ENCODE measurements around the gene TP53RK.

TP53RK gene

GRCh38 chr20:46706242-46706641 lies 17.0 kb upstream of the TP53RK start:
- DNase-seq (ENCODE audit: low spot score), result no peak

DNA sequence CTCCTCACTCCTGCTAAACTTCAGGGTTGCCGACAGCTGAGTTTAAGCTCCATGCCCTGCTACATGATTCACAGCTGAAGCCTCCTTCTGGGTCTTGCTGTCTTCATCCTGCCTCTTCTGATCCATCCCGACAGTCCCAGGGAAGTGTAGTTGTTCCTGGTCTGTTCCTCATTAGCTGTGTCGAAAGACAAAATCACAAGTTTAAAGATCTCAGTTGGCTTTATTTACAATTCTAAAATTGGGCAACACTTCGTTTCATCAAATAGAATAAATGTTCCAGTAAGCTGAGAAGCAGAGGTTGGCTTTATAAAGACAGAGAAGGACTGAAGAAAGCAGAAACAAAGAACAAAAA lies 16.1 kb upstream of the TP53RK start:
- DNase-seq (ENCODE audit: low spot score), result no peak

DNA sequence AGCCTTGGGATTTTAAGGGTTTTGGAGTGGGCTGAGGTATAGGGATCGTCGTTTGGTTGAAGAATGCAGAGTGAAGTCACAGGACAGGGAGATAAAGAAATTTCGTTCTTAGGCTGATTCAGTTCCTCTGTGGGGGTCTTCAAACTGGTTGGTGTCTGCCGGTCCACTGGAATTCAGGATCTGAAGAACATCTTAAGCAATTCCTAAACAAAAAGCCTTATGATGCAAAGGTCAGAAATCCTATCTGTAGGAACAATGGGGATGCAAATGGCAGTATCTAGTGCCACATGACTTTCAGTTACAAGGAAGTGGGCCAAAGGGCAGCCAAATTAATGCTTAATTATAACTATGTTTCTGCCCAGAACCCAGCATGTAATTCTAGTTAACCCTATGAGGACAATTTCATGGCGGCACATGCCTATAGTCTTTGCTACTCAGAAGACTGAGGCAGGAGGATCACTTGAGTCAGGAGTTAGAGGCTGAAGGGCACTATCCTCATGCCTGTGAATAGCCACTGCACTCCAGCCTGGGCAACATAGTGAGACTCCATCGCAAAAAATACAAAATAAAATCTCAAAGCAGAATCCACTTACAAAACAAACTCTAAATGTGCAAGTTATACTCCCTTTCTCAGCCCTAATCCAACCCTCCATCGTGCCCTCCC lies 15.6 kb upstream of the TP53RK start:
- no peak for DNase-seq (ENCODE audit: low spot score)

DNA sequence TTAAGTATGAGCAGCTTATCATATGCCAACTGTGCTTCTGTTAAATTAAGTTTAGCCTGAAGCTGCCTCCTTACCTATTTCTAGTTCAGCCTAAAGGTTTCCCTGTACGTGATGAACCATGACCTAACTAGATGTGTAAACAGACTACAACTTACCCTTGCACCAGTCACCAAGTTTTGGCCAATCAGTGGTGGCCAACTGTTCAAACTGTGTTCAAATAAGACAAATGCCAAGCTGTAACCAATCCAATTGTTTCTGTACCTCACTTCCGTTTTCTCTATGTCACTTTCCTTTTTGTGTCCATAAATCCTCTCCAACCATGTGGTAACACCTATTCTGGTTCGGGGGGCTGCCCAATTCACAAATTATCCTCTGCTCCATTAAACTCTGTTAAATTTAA lies 14.2 kb upstream of the TP53RK start:
- DNase-seq (ENCODE audit: low spot score), result no peak

- DNase-seq (ENCODE audit: low spot score), result no peak
Observed at GRCh38 chr20:46702447-46703203, 13.4 kb upstream of the TP53RK start.

DNA sequence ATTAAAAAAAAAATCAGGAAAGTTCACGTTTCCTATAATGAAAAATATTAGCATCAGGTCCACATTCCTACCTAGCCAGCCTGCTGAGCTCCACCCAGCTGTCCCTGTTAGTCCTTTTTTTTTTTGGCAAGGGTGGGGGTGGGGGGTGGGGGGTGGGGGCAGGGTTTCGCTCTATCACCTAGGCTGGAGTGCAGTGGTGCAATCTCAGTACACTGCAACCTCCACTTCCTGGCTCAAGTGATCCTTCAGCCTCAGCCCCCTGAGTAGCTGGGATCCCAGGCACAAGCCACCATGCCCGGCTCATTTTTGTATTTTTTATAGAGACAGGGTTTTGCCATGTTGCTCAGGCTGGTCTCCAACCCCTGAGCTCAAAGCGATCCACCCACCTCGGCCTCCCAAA lies 12.7 kb upstream of the TP53RK start:
- DNase-seq (ENCODE audit: low spot score), result no peak

GRCh38 chr20:46701556-46701955 lies 12.3 kb upstream of the TP53RK start:
- DNase-seq (ENCODE audit: low spot score), result no peak

- no peak for DNase-seq (ENCODE audit: low spot score)
Observed at GRCh38 chr20:46701057-46701456, 11.8 kb upstream of the TP53RK start.

GRCh38 chr20:46700481-46700880 lies 11.2 kb upstream of the TP53RK start:
- no peak for DNase-seq (ENCODE audit: low spot score)

DNA sequence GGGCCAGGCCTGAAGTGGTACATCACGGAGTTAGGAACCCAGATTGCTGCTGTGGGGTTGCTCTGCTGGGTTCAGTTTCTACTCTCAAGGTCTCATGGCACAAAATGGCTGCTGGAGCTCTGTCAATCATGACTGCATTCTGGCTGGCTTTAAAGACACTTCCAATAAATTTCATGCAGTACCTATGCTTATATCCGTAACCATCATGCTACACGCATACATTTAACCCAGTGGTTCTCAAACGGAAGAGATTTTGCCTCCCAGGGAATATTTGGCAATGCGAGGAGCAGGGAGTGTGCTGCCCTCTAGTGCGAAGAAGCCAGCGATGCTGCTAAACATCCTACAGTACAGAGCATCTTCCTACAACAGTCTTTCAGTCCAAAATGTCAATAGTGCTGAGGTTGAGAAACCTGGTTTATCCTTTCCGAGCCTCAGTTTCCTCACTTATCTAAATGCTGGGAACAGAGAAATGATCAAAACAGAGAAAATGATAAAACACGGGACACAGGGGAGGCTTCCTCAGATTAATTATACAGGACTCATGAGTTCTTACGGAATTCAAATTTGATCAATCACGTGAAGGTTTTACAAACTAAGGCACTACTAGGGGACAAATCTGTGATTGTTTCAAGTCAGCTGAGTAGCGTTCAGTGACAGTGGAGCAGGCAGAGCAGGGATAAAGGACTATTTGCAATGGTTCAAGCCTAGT lies 10.6 kb upstream of the TP53RK start:
- DNase-seq (ENCODE audit: low spot score), result no peak

GRCh38 chr20:46698788-46699187 lies 9.5 kb upstream of the TP53RK start:
- DNase-seq (ENCODE audit: low spot score), result no peak

DNA sequence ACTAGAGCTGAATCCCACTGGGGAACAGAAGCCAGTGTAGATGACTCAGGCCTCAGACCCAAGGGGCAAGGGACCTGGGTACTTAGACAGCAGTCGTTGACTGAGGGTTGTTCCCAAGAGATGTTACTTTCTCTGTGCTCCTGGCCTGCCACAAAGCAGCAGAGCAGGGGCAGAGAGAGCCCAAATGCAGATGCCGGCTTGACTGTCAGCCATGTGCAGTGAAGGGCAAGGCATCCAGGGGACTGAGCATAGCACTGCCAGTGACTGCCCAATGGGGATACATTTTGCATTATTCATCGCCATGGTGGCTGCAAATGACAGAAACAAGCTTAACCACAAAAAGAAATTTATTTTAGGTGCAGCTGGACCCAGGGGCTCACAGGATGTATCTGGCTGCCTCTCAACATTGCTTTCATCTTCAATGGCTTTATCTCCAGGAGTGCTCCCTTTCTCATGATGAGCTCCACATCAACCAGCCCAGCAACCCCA lies 7.6 kb upstream of the TP53RK start:
- DNase-seq (ENCODE audit: low spot score), result no peak

DNA sequence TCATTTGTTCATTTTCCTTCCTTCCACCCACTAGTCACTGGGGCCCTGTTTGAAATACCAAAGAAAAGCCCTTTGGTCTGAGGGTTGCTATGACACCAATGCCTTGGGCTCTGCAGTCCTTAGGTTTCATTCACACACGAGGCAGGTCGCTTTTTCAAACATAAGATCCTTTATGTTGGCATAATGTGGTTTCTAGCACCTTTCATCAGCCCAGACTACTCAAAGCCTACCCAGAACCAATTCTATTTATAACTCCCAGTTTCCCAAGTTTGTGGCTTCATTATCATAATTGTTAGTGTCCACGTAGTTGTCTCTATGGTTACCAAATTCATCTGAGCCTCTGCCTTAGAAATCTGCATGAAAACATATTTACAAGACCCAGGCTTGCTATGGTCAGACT lies 6.6 kb upstream of the TP53RK start:
- no peak for DNase-seq (ENCODE audit: low spot score)

DNA sequence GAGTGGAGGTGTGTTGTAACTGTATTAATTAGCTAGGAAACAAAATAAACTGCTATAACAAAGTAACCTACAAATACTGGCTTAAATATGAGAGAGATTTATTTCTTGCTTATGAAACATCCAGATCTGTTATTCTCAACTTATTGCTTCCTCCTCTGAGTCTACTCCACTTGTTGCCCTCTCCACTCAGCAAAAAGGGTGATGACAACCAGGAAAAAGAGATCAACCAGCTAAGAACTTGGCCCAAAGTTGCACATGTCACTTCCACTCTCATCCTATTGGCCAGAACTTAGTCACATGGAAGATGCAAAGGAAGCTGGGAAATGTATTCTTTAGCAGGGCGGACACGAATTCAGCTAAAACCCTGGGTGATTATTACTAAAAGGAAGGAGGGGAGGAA lies 5.2 kb upstream of the TP53RK start:
- DNase-seq (ENCODE audit: low spot score), result no peak

DNA sequence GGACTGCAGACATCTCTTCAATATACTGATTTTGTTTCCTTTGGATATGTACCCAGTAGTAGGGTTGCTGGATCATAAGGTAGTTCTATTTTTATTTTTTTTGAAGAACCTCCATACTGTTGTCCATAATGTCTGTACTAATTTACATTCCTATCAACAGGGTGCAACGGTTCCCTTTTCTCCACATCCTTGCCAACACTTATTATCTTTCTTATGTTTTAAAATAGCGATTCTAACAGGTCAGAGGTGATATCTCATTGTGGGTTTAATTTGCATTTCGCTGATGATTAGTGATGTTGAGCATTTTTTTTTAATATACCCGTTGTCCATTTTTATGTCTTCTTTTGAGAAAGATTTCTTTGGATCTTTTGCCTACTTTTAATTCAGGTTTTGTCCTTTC lies 2.0 kb upstream of the TP53RK start:
- DNase-seq (ENCODE audit: low spot score), result no peak

DNA sequence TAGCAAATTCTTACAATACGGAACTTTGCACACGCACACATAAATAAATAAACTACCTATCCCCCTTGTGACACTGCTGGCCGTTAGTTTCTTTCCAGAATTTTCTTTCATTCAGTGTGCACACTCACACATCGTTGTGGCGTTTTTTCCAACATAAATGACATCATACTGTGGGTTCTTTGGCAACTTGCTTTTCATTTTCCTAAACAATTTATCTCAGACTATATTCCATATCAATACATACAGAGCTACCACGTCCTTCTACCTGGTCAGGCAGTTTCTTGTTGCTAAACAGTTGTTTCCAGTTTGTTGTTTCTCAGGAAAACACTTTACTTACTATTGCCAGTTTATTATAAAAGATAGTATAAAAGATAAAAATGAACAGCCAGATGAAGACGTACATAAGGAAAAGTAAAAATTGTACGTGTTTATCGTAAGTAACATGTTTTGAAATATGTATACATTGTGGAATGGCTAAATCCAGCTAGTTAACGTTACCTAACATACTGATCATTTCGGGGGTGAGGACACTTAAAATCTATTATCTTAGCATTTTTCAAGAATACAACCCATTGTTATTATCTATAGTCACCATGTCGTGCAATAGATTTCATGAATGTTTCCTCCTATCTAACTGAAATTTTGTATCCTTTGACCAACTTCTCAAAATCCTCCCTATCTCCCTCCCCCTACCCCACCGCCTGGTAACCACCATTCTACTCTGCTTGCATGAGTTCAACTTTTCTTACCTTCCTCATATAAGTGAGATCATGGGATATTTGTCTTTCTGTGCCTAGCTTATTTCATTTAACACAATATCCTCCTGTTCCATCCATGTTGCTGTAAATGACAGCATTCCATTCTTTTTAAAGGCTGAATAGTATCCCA lies 1.2 kb upstream of the TP53RK start:
- no peak for DNase-seq (ENCODE audit: low spot score)

GRCh38 chr20:46689754-46690085 lies 476 bp upstream of the TP53RK start:
- DNase-seq (ENCODE audit: low spot score), result no peak

DNA sequence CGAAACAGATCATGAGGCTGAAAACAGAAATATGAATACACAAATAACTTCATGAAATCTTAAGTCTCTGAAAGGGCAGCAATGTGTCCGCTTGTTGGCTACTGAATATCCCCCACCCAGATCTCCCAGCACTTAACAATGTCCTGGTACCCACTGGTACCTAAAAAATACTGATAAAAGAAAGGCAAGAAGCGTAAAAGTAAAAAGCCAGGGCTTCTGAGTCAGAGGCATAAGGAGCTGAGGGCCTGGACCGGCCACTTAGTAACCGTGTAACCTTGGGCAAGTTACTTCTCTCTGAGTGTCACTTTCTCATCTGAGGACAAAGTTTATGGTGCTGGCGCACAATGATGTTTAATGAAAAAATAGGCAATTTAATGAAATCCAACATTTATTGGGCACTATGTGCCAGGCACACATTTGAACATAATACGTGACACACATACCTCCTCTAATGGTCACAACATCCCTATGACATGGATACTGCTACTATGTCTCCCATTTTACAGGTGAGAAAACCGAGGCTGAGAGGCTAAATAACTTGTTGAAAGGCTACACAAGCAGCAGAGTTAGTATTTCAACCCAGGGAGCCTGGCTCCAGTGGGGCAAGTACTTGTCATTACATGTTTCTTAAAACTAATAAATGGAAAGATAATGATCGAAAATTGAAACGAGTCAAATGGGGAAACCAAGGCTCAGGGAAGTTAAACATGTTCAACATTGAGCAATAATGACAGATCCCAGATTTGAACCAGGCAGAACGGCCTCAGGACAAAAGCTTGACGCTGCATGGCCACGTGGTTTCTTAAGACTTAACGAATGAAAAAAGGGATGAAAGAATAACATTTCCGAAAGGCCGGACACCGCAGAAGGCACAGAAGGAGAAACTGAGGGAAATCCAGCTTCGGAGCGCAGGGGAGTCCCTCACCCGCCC lies 828 bp downstream of the TP53RK start:
- no peak for DNase-seq (ENCODE audit: low spot score)

- DNase-seq (ENCODE audit: low spot score), result peak; percentile 76
Observed at GRCh38 chr20:46683939-46684750, 5.1 kb downstream of the TP53RK start.

DNA sequence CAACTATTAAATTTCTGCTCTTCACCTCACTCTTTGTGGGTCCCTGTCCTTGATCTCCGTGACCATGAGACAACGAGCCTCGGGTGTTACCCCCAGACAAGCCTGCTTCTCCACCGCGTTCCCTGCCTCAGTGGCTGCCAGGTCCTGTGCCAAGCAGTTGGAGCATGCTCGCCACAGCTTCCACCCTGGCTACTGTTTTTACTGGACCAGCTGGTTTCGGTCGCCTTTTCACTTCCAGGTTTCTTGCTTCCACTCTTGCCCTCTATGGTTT lies 5.6 kb downstream of the TP53RK start:
- DNase-seq (ENCODE audit: low spot score), result no peak
